SK-N-SH treated with all-trans-retinoic acid at 6 μM for 48 hours (cell line): ENCODE measurements around the gene TBC1D9B.

Source experiments
- ARNTL ChIP-seq: fragments of 450-650 bp; formaldehyde crosslinking; IDR thresholded peaks from 2 replicates; pipeline ENCODE4 v1.5.0; 2020; ENCODE audit warnings: low read depth, mild to moderate bottlenecking, moderate library complexity, borderline replicate concordance
- BACH2 ChIP-seq: fragments of 250-450 bp; sonication (Bioruptor Pico); IDR thresholded peaks from 2 replicates; pipeline ENCODE4 v1.9.0; 2021; ENCODE audit warnings: mild to moderate bottlenecking, borderline replicate concordance
- GLIS3 ChIP-seq: fragments of 250-450 bp; sonication (Bioruptor Pico); IDR thresholded peaks from 2 replicates; pipeline ENCODE4 v1.5.0; 2020; ENCODE audit warnings: mild to moderate bottlenecking, moderate library complexity
- RARB ChIP-seq: fragments of 250-450 bp; sonication (Bioruptor Pico); IDR thresholded peaks from 2 replicates; pipeline ENCODE4 v1.8.0; 2021; ENCODE audit warnings: mild to moderate bottlenecking, moderate library complexity
- SNAI2 ChIP-seq: fragments of 250-450 bp; sonication (Bioruptor Pico); IDR thresholded peaks from 2 replicates; pipeline ENCODE4 v1.5.0; 2020; ENCODE audit warnings: mild to moderate bottlenecking, moderate library complexity
- TOX ChIP-seq: fragments of 250-450 bp; sonication (Bioruptor Pico); IDR thresholded peaks from 2 replicates; pipeline ENCODE4 v1.8.0; 2021; ENCODE audit warnings: mild to moderate bottlenecking, moderate library complexity, borderline replicate concordance
- ZFP3 ChIP-seq: fragments of 250-450 bp; sonication (Bioruptor Pico); IDR thresholded peaks from 2 replicates; pipeline ENCODE4 v1.5.0; 2020; ENCODE audit warnings: mild to moderate bottlenecking, moderate library complexity

- no peak for TF ChIP-seq ARNTL (CRISPR knock-in tag)
- TF ChIP-seq ZFP3 (CRISPR knock-in tag), result no peak
- no peak for TF ChIP-seq SNAI2
- TF ChIP-seq RARB, result no peak
- TF ChIP-seq BACH2 (CRISPR knock-in tag), result no peak
- no peak for TF ChIP-seq TOX (CRISPR knock-in tag)
- no peak for TF ChIP-seq GLIS3 (CRISPR knock-in tag)
Observed at GRCh38 chr5:179816796-179817469, 90.8 kb downstream of the TBC1D9B start.
